ENCODE results near the gene L2HGDH. TPM values are rescaled to one million over a fixed set of nuclear protein-coding genes. Genes with fewer than 3 reads are reported as not detected.

L2HGDH gene
- total RNA-seq, 1 experiment from 2014 or later: 22.6 TPM

DNA sequence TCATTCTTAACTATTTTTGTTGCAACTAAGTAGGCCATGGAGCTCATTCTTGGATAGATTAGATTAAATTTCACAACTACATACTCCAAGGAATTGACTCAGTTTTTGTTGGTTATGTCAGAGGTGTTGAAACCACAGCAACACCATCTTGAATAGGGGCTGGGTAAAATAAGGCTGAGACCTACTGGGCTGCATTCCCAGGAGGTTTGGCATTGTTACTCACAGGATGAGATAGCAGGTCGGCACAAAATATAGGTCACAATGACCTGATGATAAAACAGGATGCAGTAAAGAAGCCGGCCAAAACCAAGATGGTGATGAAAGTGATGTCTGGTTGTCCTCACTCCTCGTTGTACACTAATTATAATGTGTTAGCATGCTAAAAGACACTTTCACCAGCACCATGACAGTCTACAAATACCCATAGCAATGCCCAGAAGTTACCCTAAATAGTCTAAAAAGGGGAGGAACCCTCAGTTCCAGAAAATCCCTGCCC, 21.0 kb upstream of the L2HGDH start:
- Histone ChIP-seq H3K14ac (ENCODE audit: insufficient read depth, low read length) (no peak overlapping the region), H3K9ac (ENCODE audit: extremely low read depth, insufficient read length, low read length) (no peak overlapping the region), H3K4me1 (ENCODE audit: insufficient read depth, low read length) (peaks cover 8% of the 10 kb centered on the region; the same call in 1 of the 2 replicates), H2BK20ac (ENCODE audit: low read depth, low read length, poor library complexity, severe bottlenecking) (no peak overlapping the region), H2BK15ac (ENCODE audit: low read depth, low read length) (no peak overlapping the region), H2BK120ac (ENCODE audit: low read depth, low read length, poor library complexity, severe bottlenecking) (no peak overlapping the region), H3K23ac (ENCODE audit: insufficient read length, low read depth, low read length) (no peak overlapping the region), H3K56ac (ENCODE audit: insufficient read length, low read depth, low read length) (no peak overlapping the region), H3K9me3 (ENCODE audit: control insufficient read depth, low read depth, low read length) (no peaks in the 10 kb centered on the region), H3K18ac (ENCODE audit: insufficient read length, low read depth, low read length) (no peak overlapping the region), H3K4ac (ENCODE audit: low read depth, low read length) (no peak overlapping the region), H3K4me2 (ENCODE audit: insufficient read depth, insufficient read length, low read length) (no peak overlapping the region), H2BK5ac (ENCODE audit: insufficient read length, low read length) (no peak overlapping the region), H3K79me2 (ENCODE audit: insufficient read depth, low read length) (no peaks in the 10 kb centered on the region), H3K27me3 (ENCODE audit: insufficient read depth, low read length) (no peaks in the 10 kb centered on the region), H3K27ac (ENCODE audit: insufficient read length, low read depth, low read length) (no peak overlapping the region), H2BK12ac (ENCODE audit: insufficient read length, low read depth, low read length) (no peak overlapping the region), H3K79me1 (ENCODE audit: insufficient read depth, low read depth, low read length, poor library complexity, severe bottlenecking) (no peaks in the 10 kb centered on the region), H4K20me1 (ENCODE audit: control insufficient read depth, insufficient read depth, insufficient read length) (no peaks in the 10 kb centered on the region), H3T11ph (ENCODE audit: low read length) (no peak overlapping the region), H3K23me2 (ENCODE audit: insufficient read length, low read depth, low read length, poor library complexity, severe bottlenecking) (no peaks in the 10 kb centered on the region), H2AK5ac (ENCODE audit: insufficient read length, low read length) (no peak overlapping the region), H4K8ac (replicated peaks; ENCODE audit: insufficient read length, low read depth, low read length) (no peak overlapping the region), H4K91ac (ENCODE audit: insufficient read length, low read depth, low read length) (no peak overlapping the region), H2AFZ (ENCODE audit: low read length) (no peak overlapping the region), H4K5ac (ENCODE audit: insufficient read length, low read depth, low read length) (no peak overlapping the region)
- TF ChIP-seq, protein P1, sequence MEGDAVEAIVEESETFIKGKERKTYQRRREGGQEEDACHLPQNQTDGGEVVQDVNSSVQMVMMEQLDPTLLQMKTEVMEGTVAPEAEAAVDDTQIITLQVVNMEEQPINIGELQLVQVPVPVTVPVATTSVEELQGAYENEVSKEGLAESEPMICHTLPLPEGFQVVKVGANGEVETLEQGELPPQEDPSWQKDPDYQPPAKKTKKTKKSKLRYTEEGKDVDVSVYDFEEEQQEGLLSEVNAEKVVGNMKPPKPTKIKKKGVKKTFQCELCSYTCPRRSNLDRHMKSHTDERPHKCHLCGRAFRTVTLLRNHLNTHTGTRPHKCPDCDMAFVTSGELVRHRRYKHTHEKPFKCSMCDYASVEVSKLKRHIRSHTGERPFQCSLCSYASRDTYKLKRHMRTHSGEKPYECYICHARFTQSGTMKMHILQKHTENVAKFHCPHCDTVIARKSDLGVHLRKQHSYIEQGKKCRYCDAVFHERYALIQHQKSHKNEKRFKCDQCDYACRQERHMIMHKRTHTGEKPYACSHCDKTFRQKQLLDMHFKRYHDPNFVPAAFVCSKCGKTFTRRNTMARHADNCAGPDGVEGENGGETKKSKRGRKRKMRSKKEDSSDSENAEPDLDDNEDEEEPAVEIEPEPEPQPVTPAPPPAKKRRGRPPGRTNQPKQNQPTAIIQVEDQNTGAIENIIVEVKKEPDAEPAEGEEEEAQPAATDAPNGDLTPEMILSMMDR (conservative IDR thresholded peaks at IDR 0.05): no peak
- Mint-ChIP-seq H3K4me1 (peaks cover 25 to 33% of the 10 kb centered on the region in 2 experiments), H3K4me3 (no peak overlapping the region), H3K9me3 (no peaks in the 10 kb centered on the region), H3K36me3 (ENCODE audit: insufficient read depth in 1 of 3, low read depth in 3 of 3) (peaks cover 0 to 3% (median 0%) of the 10 kb centered on the region in 3 experiments; a peak in 1 of 7 replicates), H3K27ac (no peak overlapping the region; a peak in 2 of 7 replicates), H3K27me3 (ENCODE audit: low read depth) (no peaks in the 10 kb centered on the region)
- WGBS (ENCODE audit: extremely low coverage, insufficient read length, low lambda C conversion rate): no CpG with 5 or more reads among the region's 3 CpGs
- no peak for DNase-seq

Measured in H9 (cell line).